ENCODE results near the gene DUSP23. TPM values are rescaled to one million over a fixed set of nuclear protein-coding genes. Genes with fewer than 3 reads are reported as not detected.

Gene DUSP23
- total and polyA plus RNA-seq, 2 experiments from 2014 or later: 56.3 to 97.6 TPM

DNA sequence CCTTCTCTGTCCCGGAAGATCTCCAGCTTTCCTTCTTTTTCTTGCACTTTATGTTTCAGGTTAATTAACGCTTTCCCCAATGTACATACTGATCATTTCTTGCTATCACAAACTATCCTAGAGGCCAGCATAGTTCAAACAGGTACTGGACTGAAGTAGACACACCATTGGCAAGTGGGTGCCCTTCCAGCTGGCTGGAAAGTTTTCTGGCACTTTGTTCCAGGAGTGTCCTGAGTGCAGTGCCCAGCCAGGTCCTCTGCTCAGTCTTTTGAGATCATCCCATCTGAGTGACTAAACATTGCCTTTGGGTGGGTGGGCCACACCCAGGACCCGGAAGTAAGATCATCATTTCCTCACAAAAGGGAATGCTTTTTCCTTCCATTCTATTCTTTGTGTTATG is 15.0 kb upstream of the DUSP23 start:
- DNase-seq (ENCODE audit: low spot score): no peak
- no peak overlapping the region for H3K4me3 ChIP-seq
- H3F3A ChIP-seq (replicated peaks; ENCODE audit: low read depth): no peaks in the 10 kb centered on the region
- H3K36me3 Mint-ChIP-seq (ENCODE audit: low read depth): no peaks in the 10 kb centered on the region
- no peak overlapping the region for H3K27ac Mint-ChIP-seq
- no peaks in the 10 kb centered on the region for H3K27me3 Mint-ChIP-seq (ENCODE audit: insufficient read depth, low read depth, poor library complexity)
- peaks cover 4% of the 10 kb centered on the region; the same call in 2 of the 3 replicates for H3K4me1 Mint-ChIP-seq
- no peaks in the 10 kb centered on the region for H3K4me1 ChIP-seq (ENCODE audit: insufficient read depth)
- H3K27ac ChIP-seq (ENCODE audit: low read depth): no peak overlapping the region
- H3K79me2 ChIP-seq (replicated peaks; ENCODE audit: insufficient read depth): no peaks in the 10 kb centered on the region
- no peaks in the 10 kb centered on the region for H3K27me3 ChIP-seq (ENCODE audit: insufficient read depth)
- TF ChIP-seq EZH2 (IDR thresholded peaks at IDR 0.05; ENCODE audit: low read depth, unreplicated experiment): no peak
- TF ChIP-seq, protein P1, sequence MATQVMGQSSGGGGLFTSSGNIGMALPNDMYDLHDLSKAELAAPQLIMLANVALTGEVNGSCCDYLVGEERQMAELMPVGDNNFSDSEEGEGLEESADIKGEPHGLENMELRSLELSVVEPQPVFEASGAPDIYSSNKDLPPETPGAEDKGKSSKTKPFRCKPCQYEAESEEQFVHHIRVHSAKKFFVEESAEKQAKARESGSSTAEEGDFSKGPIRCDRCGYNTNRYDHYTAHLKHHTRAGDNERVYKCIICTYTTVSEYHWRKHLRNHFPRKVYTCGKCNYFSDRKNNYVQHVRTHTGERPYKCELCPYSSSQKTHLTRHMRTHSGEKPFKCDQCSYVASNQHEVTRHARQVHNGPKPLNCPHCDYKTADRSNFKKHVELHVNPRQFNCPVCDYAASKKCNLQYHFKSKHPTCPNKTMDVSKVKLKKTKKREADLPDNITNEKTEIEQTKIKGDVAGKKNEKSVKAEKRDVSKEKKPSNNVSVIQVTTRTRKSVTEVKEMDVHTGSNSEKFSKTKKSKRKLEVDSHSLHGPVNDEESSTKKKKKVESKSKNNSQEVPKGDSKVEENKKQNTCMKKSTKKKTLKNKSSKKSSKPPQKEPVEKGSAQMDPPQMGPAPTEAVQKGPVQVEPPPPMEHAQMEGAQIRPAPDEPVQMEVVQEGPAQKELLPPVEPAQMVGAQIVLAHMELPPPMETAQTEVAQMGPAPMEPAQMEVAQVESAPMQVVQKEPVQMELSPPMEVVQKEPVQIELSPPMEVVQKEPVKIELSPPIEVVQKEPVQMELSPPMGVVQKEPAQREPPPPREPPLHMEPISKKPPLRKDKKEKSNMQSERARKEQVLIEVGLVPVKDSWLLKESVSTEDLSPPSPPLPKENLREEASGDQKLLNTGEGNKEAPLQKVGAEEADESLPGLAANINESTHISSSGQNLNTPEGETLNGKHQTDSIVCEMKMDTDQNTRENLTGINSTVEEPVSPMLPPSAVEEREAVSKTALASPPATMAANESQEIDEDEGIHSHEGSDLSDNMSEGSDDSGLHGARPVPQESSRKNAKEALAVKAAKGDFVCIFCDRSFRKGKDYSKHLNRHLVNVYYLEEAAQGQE (IDR thresholded peaks at IDR 0.05; ENCODE audit: unreplicated experiment): no peak
- no peak for TF ChIP-seq STAT1 (IDR thresholded peaks at IDR 0.05; ENCODE audit: unreplicated experiment)
- TF ChIP-seq, protein P2, sequence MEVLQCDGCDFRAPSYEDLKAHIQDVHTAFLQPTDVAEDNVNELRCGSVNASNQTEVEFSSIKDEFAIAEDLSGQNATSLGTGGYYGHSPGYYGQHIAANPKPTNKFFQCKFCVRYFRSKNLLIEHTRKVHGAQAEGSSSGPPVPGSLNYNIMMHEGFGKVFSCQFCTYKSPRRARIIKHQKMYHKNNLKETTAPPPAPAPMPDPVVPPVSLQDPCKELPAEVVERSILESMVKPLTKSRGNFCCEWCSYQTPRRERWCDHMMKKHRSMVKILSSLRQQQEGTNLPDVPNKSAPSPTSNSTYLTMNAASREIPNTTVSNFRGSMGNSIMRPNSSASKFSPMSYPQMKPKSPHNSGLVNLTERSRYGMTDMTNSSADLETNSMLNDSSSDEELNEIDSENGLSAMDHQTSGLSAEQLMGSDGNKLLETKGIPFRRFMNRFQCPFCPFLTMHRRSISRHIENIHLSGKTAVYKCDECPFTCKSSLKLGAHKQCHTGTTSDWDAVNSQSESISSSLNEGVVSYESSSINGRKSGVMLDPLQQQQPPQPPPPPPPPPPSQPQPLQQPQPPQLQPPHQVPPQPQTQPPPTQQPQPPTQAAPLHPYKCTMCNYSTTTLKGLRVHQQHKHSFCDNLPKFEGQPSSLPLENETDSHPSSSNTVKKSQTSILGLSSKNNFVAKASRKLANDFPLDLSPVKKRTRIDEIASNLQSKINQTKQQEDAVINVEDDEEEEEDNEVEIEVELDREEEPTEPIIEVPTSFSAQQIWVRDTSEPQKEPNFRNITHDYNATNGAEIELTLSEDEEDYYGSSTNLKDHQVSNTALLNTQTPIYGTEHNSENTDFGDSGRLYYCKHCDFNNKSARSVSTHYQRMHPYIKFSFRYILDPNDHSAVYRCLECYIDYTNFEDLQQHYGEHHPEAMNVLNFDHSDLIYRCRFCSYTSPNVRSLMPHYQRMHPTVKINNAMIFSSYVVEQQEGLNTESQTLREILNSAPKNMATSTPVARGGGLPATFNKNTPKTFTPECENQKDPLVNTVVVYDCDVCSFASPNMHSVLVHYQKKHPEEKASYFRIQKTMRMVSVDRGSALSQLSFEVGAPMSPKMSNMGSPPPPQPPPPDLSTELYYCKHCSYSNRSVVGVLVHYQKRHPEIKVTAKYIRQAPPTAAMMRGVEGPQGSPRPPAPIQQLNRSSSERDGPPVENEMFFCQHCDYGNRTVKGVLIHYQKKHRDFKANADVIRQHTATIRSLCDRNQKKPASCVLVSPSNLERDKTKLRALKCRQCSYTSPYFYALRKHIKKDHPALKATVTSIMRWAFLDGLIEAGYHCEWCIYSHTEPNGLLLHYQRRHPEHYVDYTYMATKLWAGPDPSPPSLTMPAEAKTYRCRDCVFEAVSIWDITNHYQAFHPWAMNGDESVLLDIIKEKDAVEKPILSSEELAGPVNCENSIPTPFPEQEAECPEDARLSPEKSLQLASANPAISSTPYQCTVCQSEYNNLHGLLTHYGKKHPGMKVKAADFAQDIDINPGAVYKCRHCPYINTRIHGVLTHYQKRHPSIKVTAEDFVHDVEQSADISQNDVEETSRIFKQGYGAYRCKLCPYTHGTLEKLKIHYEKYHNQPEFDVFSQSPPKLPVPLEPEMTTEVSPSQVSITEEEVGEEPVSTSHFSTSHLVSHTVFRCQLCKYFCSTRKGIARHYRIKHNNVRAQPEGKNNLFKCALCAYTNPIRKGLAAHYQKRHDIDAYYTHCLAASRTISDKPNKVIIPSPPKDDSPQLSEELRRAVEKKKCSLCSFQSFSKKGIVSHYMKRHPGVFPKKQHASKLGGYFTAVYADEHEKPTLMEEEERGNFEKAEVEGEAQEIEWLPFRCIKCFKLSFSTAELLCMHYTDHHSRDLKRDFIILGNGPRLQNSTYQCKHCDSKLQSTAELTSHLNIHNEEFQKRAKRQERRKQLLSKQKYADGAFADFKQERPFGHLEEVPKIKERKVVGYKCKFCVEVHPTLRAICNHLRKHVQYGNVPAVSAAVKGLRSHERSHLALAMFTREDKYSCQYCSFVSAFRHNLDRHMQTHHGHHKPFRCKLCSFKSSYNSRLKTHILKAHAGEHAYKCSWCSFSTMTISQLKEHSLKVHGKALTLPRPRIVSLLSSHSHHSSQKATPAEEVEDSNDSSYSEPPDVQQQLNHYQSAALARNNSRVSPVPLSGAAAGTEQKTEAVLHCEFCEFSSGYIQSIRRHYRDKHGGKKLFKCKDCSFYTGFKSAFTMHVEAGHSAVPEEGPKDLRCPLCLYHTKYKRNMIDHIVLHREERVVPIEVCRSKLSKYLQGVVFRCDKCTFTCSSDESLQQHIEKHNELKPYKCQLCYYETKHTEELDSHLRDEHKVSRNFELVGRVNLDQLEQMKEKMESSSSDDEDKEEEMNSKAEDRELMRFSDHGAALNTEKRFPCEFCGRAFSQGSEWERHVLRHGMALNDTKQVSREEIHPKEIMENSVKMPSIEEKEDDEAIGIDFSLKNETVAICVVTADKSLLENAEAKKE (CRISPR knock-in tag; IDR thresholded peaks at IDR 0.05): no peak
- TF ChIP-seq, protein P3, sequence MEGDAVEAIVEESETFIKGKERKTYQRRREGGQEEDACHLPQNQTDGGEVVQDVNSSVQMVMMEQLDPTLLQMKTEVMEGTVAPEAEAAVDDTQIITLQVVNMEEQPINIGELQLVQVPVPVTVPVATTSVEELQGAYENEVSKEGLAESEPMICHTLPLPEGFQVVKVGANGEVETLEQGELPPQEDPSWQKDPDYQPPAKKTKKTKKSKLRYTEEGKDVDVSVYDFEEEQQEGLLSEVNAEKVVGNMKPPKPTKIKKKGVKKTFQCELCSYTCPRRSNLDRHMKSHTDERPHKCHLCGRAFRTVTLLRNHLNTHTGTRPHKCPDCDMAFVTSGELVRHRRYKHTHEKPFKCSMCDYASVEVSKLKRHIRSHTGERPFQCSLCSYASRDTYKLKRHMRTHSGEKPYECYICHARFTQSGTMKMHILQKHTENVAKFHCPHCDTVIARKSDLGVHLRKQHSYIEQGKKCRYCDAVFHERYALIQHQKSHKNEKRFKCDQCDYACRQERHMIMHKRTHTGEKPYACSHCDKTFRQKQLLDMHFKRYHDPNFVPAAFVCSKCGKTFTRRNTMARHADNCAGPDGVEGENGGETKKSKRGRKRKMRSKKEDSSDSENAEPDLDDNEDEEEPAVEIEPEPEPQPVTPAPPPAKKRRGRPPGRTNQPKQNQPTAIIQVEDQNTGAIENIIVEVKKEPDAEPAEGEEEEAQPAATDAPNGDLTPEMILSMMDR (conservative IDR thresholded peaks at IDR 0.05; ENCODE audit: low read depth in 2 of 2): no peak
- no peak for TF ChIP-seq POLR2AphosphoS5 (IDR thresholded peaks at IDR 0.05; ENCODE audit: low read depth)
- no peak for TF ChIP-seq CREB1 (CRISPR knock-in tag; IDR thresholded peaks at IDR 0.05; ENCODE audit: low read depth)
- no peak for TF ChIP-seq ZNF331 (CRISPR knock-in tag; IDR thresholded peaks at IDR 0.05; ENCODE audit: low read depth)
- TF ChIP-seq, protein P4, sequence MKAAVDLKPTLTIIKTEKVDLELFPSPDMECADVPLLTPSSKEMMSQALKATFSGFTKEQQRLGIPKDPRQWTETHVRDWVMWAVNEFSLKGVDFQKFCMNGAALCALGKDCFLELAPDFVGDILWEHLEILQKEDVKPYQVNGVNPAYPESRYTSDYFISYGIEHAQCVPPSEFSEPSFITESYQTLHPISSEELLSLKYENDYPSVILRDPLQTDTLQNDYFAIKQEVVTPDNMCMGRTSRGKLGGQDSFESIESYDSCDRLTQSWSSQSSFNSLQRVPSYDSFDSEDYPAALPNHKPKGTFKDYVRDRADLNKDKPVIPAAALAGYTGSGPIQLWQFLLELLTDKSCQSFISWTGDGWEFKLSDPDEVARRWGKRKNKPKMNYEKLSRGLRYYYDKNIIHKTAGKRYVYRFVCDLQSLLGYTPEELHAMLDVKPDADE (IDR thresholded peaks at IDR 0.05): no peak
- no peak for TF ChIP-seq JUNB (IDR thresholded peaks at IDR 0.05; ENCODE audit: unreplicated experiment)
- no peak for TF ChIP-seq ZNF114 (CRISPR knock-in tag; IDR thresholded peaks at IDR 0.05)
- TF ChIP-seq EZH2phosphoT487 (IDR thresholded peaks at IDR 0.05; ENCODE audit: unreplicated experiment): no peak
- TF ChIP-seq NANOG (IDR thresholded peaks at IDR 0.05; ENCODE audit: borderline replicate concordance): no peak
- H3K4me2 ChIP-seq: no peak overlapping the region
- no peak for ATAC-seq
- no peaks in the 10 kb centered on the region for H4K20me1 ChIP-seq (replicated peaks; ENCODE audit: insufficient read depth)
- H3K9me2 ChIP-seq (ENCODE audit: insufficient read depth): peaks cover 9% of the 10 kb centered on the region; the same call in 1 of the 2 replicates
- H3K36me3 ChIP-seq (ENCODE audit: insufficient read depth): no peaks in the 10 kb centered on the region
- H3K9me3 Mint-ChIP-seq: no peaks in the 10 kb centered on the region; the same call in 2 of the 3 replicates
- no peak overlapping the region for H2AFZ ChIP-seq
- no peak overlapping the region for H3K4me3 Mint-ChIP-seq
